ENCODE measurements around the gene CPT1B. TPM values are rescaled to one million over a fixed set of nuclear protein-coding genes. Genes with fewer than 3 reads are reported as not detected.

Gene CPT1B
- polyA plus RNA-seq, 3 donors from 2014 or later: 0.09 to 2.9 TPM; not detected in 1

GRCh38 chr22:50526834-50527801, 51.1 kb downstream of the CPT1B start:
- peaks cover 27 to 30% of the 10 kb centered on the region in 2 donors for H3K4me1 Mint-ChIP-seq
- H3K4me3 Mint-ChIP-seq: peak overlapping the region; percentile 71 to 80 (median 76)
- peak overlapping the region; percentile 75 to 95 (median 84) for H3K27ac Mint-ChIP-seq
- H3K9me3 Mint-ChIP-seq: no peaks in the 10 kb centered on the region
- H3K36me3 Mint-ChIP-seq: no peaks in the 10 kb centered on the region
- DNase-seq: no peak
- peaks cover 9 to 24% (median 13%) of the 10 kb centered on the region in 3 donors for H3K27me3 Mint-ChIP-seq (ENCODE audit: low read depth in 3 of 3)

- peak; percentile 80 to 84 (median 82) for DNase-seq
- peaks cover 9 to 23% (median 13%) of the 10 kb centered on the region in 3 donors for H3K27me3 Mint-ChIP-seq (ENCODE audit: low read depth in 3 of 3)
- H3K4me1 Mint-ChIP-seq: peaks cover 27 to 30% of the 10 kb centered on the region in 2 donors
- no peaks in the 10 kb centered on the region for H3K36me3 Mint-ChIP-seq
- peak overlapping the region; percentile 75 to 95 (median 84) for H3K27ac Mint-ChIP-seq
- peak overlapping the region; percentile 72 to 80 (median 76) for H3K4me3 Mint-ChIP-seq
- no peaks in the 10 kb centered on the region for H3K9me3 Mint-ChIP-seq
These were observed 52.0 kb downstream of the CPT1B start for GRCh38 chr22:50526108-50526833.

GRCh38 chr22:50525858-50526107, 52.4 kb downstream of the CPT1B start:
- peak overlapping the region; percentile 81 to 89 (median 85) for H3K4me3 Mint-ChIP-seq
- H3K27me3 Mint-ChIP-seq (ENCODE audit: low read depth in 3 of 3): peaks cover 9 to 19% (median 13%) of the 10 kb centered on the region in 3 donors
- H3K27ac Mint-ChIP-seq: peak overlapping the region in 5 of 6 donors; percentile 67 to 87 (median 73)
- no peaks in the 10 kb centered on the region for H3K9me3 Mint-ChIP-seq
- DNase-seq: no peak
- H3K4me1 Mint-ChIP-seq: peaks cover 27 to 29% of the 10 kb centered on the region in 2 donors
- H3K36me3 Mint-ChIP-seq: no peaks in the 10 kb centered on the region

GRCh38 chr22:50525104-50525857, 52.9 kb downstream of the CPT1B start, which contains the start of gene SCO2:
TSS of gene SCO2 (minus strand) at chr22:50525598. CDS start at chr22:50524411, 1,187 bp downstream.
- peak within 1 kb of the TSS; percentile 73 to 92 (median 86) for H3K27ac Mint-ChIP-seq
- peaks cover 9 to 16% (median 13%) of the 10 kb centered on the region in 3 donors for H3K27me3 Mint-ChIP-seq (ENCODE audit: low read depth in 3 of 3)
- no peaks in the 10 kb centered on the region for H3K9me3 Mint-ChIP-seq
- H3K36me3 Mint-ChIP-seq: no peaks in the 10 kb centered on the region
- peaks cover 27 to 29% of the 10 kb centered on the region in 2 donors for H3K4me1 Mint-ChIP-seq
- DNase-seq: peak; percentile 97 to 98 (median 98)
- H3K4me3 Mint-ChIP-seq: peak within 1 kb of the TSS; percentile 84 to 89 (median 87)

- Mint-ChIP-seq H3K36me3 (no peaks in the 10 kb centered on the region), H3K27me3 (ENCODE audit: low read depth in 3 of 3) (peaks cover 9 to 16% (median 13%) of the 10 kb centered on the region in 3 donors), H3K4me3 (peak overlapping the region; percentile 84 to 89 (median 87)), H3K27ac (peak overlapping the region; percentile 67 to 92 (median 84)), H3K4me1 (peaks cover 27 to 29% of the 10 kb centered on the region in 2 donors), H3K9me3 (no peaks in the 10 kb centered on the region)
- no peak for DNase-seq
These were observed 53.5 kb downstream of the CPT1B start for GRCh38 chr22:50524676-50525103.

- no peaks in the 10 kb centered on the region for H3K36me3 Mint-ChIP-seq
- no peak for DNase-seq
- H3K9me3 Mint-ChIP-seq: no peaks in the 10 kb centered on the region
- peaks cover 9 to 14% (median 13%) of the 10 kb centered on the region in 3 donors for H3K27me3 Mint-ChIP-seq (ENCODE audit: low read depth in 3 of 3)
- H3K27ac Mint-ChIP-seq: peak overlapping the region in 5 of 6 donors; percentile 67 to 92 (median 84)
- H3K4me3 Mint-ChIP-seq: peak overlapping the region; percentile 84 to 89 (median 87)
- H3K4me1 Mint-ChIP-seq: peaks cover 27 to 29% of the 10 kb centered on the region in 2 donors
These were observed 54.2 kb downstream of the CPT1B start for GRCh38 chr22:50523806-50524675.

- Mint-ChIP-seq H3K9me3 (no peaks in the 10 kb centered on the region), H3K4me3 (peak overlapping the region in 3 of 5 donors; percentile 2 to 21 (median 5)), H3K4me1 (peaks cover 25 to 27% of the 10 kb centered on the region in 2 donors), H3K27ac (no peak overlapping the region), H3K27me3 (ENCODE audit: low read depth in 3 of 3) (peaks cover 9 to 15% (median 13%) of the 10 kb centered on the region in 3 donors), H3K36me3 (no peaks in the 10 kb centered on the region)
- no peak for DNase-seq
These were observed 54.8 kb downstream of the CPT1B start for GRCh38 chr22:50523458-50523805.

- Mint-ChIP-seq H3K9me3 (no peaks in the 10 kb centered on the region), H3K27ac (no peak overlapping the region), H3K4me3 (peak overlapping the region in 3 of 5 donors; percentile 2 to 21 (median 5)), H3K27me3 (ENCODE audit: low read depth in 3 of 3) (peaks cover 9 to 15% (median 13%) of the 10 kb centered on the region in 3 donors), H3K36me3 (no peaks in the 10 kb centered on the region), H3K4me1 (peaks cover 20 to 22% of the 10 kb centered on the region in 2 donors)
- DNase-seq: no peak
These were observed 55.3 kb downstream of the CPT1B start for GRCh38 chr22:50522806-50523438.

- Mint-ChIP-seq H3K4me1 (peaks cover 14 to 15% of the 10 kb centered on the region in 2 donors), H3K36me3 (no peaks in the 10 kb centered on the region), H3K4me3 (no peak overlapping the region), H3K27ac (no peak overlapping the region), H3K27me3 (ENCODE audit: low read depth in 3 of 3) (peaks cover 9 to 15% (median 13%) of the 10 kb centered on the region in 3 donors), H3K9me3 (no peaks in the 10 kb centered on the region)
- no peak for DNase-seq
These were observed 55.9 kb downstream of the CPT1B start for GRCh38 chr22:50522208-50522805.

GRCh38 chr22:50521710-50522109, 56.5 kb downstream of the CPT1B start:
- no peak for DNase-seq
- no peaks in the 10 kb centered on the region for H3K9me3 Mint-ChIP-seq
- no peaks in the 10 kb centered on the region for H3K36me3 Mint-ChIP-seq
- H3K4me1 Mint-ChIP-seq: peaks cover 8 to 9% of the 10 kb centered on the region in 2 donors
- H3K27me3 Mint-ChIP-seq (ENCODE audit: low read depth in 3 of 3): peaks cover 12 to 15% (median 13%) of the 10 kb centered on the region in 3 donors
- no peak overlapping the region for H3K4me3 Mint-ChIP-seq
- H3K27ac Mint-ChIP-seq: no peak overlapping the region

- peaks cover 7 to 8% of the 10 kb centered on the region in 2 donors for H3K4me1 Mint-ChIP-seq
- H3K27me3 Mint-ChIP-seq (ENCODE audit: low read depth in 3 of 3): peaks cover 12 to 15% (median 13%) of the 10 kb centered on the region in 3 donors
- no peaks in the 10 kb centered on the region for H3K9me3 Mint-ChIP-seq
- no peak for DNase-seq
- no peaks in the 10 kb centered on the region for H3K36me3 Mint-ChIP-seq
- no peak overlapping the region for H3K27ac Mint-ChIP-seq
- H3K4me3 Mint-ChIP-seq: no peak overlapping the region
These were observed 57.3 kb downstream of the CPT1B start for GRCh38 chr22:50520826-50521453.

Measured in immature natural killer cell (primary cell).